ENCODE results near the gene CYP27A1.

The CYP27A1 gene

GRCh38 chr2:218813771-218814460 is 32.0 kb downstream of the CYP27A1 start:
- TF ChIP-seq CTCF (IDR thresholded peaks at IDR 0.05): no peak

- no peak for TF ChIP-seq CTCF (IDR thresholded peaks at IDR 0.05)
Observed at GRCh38 chr2:218814540-218815243, 32.7 kb downstream of the CYP27A1 start.

DNA sequence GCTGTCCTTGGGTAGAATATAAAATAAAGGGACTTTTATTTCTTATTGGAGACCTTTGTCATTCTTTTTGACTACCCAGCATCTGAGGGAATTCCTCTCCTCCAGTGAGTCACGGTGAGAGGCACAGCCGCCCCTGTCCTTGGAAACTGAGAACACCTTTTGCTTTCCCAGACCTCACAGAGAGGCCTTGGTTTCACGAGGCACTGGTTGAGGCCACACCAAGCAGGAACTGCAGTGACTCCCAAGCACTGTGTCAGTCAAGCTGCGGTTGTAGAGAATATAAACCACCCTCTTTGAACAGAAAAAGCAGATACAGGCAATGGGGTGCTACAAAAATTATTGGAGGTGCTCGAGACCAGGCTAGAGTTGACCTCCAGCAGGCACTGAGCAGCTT is 33.3 kb downstream of the CYP27A1 start:
- no peak for TF ChIP-seq CTCF (IDR thresholded peaks at IDR 0.05)

DNA sequence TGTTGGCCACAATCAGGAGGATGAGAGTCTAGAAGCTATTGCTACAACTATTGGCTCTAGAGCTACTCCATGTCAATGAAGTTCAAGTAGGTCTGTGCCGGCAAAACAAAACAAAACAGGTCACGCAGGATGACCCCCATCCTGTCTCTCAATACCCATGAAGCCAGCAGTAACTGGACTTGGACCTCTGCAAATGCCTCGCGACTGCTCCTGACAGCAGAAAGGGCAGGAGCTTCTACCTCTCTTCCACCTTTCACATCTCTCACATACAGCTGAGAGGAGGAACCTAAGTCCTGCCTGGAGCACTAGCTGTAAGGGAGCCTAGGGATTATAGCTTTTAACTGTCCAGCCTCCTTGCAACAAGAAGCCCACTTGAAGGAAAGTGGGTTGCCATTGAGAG is 33.7 kb downstream of the CYP27A1 start:
- TF ChIP-seq CTCF (IDR thresholded peaks at IDR 0.05): no peak

DNA sequence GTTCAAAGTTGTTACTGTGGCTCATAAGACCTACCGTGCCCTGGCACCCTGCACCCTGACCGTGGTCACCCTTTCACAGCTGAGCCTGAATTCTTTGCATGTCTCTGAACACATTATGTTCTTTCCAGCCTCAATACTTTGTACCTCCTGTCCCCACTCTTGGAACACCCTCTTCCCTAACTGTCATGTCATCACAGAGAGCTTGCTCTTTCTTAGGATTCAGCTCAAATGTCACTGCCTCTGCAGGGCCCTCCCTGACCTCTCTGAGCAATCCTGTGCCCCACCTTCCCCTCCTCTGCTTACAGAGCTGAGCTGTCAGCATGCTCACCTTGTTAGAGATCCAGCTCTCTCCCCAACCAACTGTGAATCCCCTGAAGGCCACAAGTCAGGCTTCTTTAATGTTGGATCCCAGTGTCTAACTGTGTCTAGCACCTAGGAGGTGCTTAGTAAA is 34.6 kb downstream of the CYP27A1 start:
- no peak for TF ChIP-seq CTCF (IDR thresholded peaks at IDR 0.05)

GRCh38 chr2:218819093-218819492 is 37.1 kb downstream of the CYP27A1 start:
- TF ChIP-seq CTCF (IDR thresholded peaks at IDR 0.05): no peak

- TF ChIP-seq CTCF (IDR thresholded peaks at IDR 0.05): no peak
Observed at GRCh38 chr2:218820746-218821369, 38.9 kb downstream of the CYP27A1 start.

All from LNCAP (cell line).